SK-N-SH treated with all-trans-retinoic acid at 6 μM for 48 hours (cell line): ENCODE data around the gene OR4D1.

ENCODE experiments used
- ARNTL ChIP-seq: fragments of 450-650 bp; formaldehyde crosslinking; IDR thresholded peaks from 2 replicates; pipeline ENCODE4 v1.5.0; 2020; ENCODE audit warnings: low read depth, mild to moderate bottlenecking, moderate library complexity, borderline replicate concordance
- CSDC2 ChIP-seq: fragments of 250-450 bp; sonication (Bioruptor Pico); IDR thresholded peaks from 2 replicates; pipeline ENCODE4 v1.5.0; 2020; ENCODE audit warnings: mild to moderate bottlenecking, moderate library complexity
- GLIS3 ChIP-seq: fragments of 250-450 bp; sonication (Bioruptor Pico); IDR thresholded peaks from 2 replicates; pipeline ENCODE4 v1.5.0; 2020; ENCODE audit warnings: mild to moderate bottlenecking, moderate library complexity
- ISL1 ChIP-seq: fragments of 250-450 bp; sonication (Bioruptor Pico); IDR thresholded peaks from 2 replicates; pipeline ENCODE4 v2.1.2; 2022; ENCODE audit warnings: mild to moderate bottlenecking, moderate library complexity
- PPARA ChIP-seq: fragments of 250-450 bp; sonication (Bioruptor Pico); IDR thresholded peaks from 2 replicates; pipeline ENCODE4 v1.5.0; 2020; ENCODE audit warnings: mild to moderate bottlenecking, borderline replicate concordance
- RARB ChIP-seq: fragments of 250-450 bp; sonication (Bioruptor Pico); IDR thresholded peaks from 2 replicates; pipeline ENCODE4 v1.8.0; 2021; ENCODE audit warnings: mild to moderate bottlenecking, moderate library complexity
- SNAI2 ChIP-seq: fragments of 250-450 bp; sonication (Bioruptor Pico); IDR thresholded peaks from 2 replicates; pipeline ENCODE4 v1.5.0; 2020; ENCODE audit warnings: mild to moderate bottlenecking, moderate library complexity
- TOX ChIP-seq: fragments of 250-450 bp; sonication (Bioruptor Pico); IDR thresholded peaks from 2 replicates; pipeline ENCODE4 v1.8.0; 2021; ENCODE audit warnings: mild to moderate bottlenecking, moderate library complexity, borderline replicate concordance
- ZFP30 ChIP-seq: fragments of 450-650 bp; formaldehyde crosslinking; IDR thresholded peaks from 2 replicates; pipeline ENCODE4 v1.5.0; 2022; ENCODE audit warnings: mild to moderate bottlenecking, moderate library complexity
- TF ChIP-seq, protein P1 (sequence below): fragments of 250-450 bp; sonication (Bioruptor Pico); IDR thresholded peaks from 2 replicates; pipeline ENCODE4 v1.5.1; 2020; ENCODE audit warnings: low read depth, mild to moderate bottlenecking, moderate library complexity
- TF ChIP-seq, protein P2 (sequence below): fragments of 250-450 bp; sonication (Bioruptor Pico); IDR thresholded peaks from 2 replicates; pipeline ENCODE4 v1.5.1; 2021; ENCODE audit warnings: mild to moderate bottlenecking, moderate library complexity

DNA sequence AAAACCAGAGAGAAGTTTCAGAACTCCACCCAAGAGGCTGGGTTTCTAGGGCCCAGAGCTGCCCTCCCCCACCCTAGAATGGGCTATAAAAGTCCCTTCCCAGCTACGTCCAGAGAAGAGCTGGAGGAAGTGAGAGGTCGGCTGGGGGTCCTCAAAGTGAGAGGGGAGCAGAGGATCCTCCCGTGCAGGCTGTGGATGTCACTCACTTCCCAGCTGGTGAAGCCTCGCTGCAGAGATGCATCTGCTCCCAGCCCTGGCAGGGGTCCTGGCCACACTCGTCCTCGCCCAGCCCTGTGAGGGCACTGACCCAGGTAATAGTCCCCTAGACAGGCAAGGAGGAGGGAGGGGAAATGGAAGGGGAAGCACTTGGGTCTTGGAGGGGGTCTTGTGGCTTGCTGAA is 44.4 kb downstream of the OR4D1 start, which contains the start of gene EPX:
- TF ChIP-seq TOX (CRISPR knock-in tag) (no peak), ISL1 (CRISPR knock-in tag) (no peak), RARB (CRISPR knock-in tag) (no peak), ARNTL (CRISPR knock-in tag) (no peak), ZFP30 (no peak), CSDC2 (CRISPR knock-in tag) (no peak), GLIS3 (CRISPR knock-in tag) (no peak), PPARA (CRISPR knock-in tag) (no peak), SNAI2 (CRISPR knock-in tag) (no peak)
- TF ChIP-seq, protein P1, sequence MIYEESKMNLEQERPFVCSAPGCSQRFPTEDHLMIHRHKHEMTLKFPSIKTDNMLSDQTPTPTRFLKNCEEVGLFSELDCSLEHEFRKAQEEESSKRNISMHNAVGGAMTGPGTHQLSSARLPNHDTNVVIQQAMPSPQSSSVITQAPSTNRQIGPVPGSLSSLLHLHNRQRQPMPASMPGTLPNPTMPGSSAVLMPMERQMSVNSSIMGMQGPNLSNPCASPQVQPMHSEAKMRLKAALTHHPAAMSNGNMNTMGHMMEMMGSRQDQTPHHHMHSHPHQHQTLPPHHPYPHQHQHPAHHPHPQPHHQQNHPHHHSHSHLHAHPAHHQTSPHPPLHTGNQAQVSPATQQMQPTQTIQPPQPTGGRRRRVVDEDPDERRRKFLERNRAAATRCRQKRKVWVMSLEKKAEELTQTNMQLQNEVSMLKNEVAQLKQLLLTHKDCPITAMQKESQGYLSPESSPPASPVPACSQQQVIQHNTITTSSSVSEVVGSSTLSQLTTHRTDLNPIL (CRISPR knock-in tag), result no peak
- TF ChIP-seq, protein P2, sequence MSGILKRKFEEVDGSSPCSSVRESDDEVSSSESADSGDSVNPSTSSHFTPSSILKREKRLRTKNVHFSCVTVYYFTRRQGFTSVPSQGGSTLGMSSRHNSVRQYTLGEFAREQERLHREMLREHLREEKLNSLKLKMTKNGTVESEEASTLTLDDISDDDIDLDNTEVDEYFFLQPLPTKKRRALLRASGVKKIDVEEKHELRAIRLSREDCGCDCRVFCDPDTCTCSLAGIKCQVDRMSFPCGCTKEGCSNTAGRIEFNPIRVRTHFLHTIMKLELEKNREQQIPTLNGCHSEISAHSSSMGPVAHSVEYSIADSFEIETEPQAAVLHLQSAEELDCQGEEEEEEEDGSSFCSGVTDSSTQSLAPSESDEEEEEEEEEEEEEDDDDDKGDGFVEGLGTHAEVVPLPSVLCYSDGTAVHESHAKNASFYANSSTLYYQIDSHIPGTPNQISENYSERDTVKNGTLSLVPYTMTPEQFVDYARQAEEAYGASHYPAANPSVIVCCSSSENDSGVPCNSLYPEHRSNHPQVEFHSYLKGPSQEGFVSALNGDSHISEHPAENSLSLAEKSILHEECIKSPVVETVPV (CRISPR knock-in tag), result no peak
